SKM-1 treated with dmso at 0.1 percent for 144 hours (cell line): Measurements from ENCODE around the gene ACHE.
"Not testable (repeated sequence)": the region's sequence is repeated elsewhere in the genome, so short reads cannot be mapped to it uniquely, and the experiment has no call there.

Source experiments
- DNase-seq: peaks from one replicate; lab custom pipeline; 2025; ENCODE audit not compliant: unreplicated experiment; lab: John Stamatoyannopoulos, UW

The ACHE gene

DNA sequence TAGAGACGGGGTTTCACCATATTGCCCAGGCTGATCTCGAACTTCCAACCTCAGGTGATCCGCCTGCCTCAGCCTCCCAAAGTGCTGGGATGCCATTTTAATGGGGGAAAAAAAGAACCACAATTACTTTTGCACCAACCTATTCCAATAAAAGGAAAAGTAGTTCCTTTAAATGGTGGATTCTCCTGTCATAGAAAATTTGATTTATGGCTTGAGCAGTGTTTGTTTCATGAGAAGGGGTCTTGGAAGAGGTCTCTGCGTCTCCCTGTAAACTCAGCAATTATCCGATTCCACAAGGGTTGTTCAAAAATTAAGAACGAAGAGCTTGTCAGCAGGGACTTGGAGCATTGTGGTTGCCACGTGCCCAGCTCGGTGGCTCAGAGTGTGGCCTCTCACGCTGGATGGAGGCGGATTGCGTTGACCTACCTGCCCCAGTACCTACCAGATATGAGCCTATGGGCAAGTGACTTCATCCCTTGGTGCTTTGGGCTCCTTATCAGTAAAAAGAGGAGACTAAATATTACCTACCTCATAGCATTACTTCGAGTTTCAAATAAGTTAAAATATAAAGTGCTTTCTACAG lies 31.3 kb downstream of the ACHE start:
- DNase-seq: no peak

DNA sequence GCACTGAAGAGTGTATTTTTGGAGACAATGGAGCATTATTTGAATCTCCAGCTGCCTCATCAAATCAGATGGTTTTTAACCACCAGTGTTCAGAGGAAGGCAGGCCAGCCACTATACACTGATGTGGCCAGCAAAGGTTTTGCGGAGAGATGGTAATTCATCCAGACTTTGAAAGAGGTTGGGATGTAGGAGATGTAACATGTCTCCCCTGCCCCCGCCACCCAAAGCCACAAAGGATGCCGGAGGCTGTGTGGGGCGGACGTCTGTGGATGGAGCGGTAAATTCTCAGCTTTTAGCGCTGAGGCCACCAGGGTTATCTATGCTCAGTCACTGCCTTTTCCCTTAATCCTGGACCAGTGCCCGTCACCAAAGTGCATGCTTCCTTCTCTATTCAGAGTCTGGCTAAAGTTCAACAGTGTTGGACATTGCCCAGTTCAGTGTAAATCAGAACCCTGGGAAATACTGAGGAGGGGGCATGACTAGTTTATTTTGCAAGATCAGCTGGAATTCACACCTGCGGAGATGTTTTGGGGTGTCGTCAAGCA lies 32.2 kb downstream of the ACHE start:
- DNase-seq: no peak

DNA sequence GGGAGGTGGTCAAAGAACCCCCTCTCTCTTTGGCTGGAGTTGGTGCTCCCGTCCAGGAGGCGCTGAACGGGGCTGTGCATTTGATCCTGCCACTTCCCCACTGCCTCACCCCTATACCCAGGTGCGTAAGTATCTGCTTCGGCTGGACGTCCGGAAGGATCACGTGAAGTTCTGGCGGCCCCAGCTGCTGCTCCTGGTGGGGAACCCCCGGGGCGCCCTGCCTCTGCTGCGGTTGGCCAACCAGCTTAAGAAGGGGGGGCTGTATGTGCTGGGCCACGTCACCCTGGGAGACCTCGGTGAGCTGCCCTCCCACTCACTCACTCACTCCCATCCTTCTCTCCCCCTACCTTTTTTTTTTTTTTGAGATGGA lies 34.1 kb downstream of the ACHE start:
- DNase-seq: no peak

DNA sequence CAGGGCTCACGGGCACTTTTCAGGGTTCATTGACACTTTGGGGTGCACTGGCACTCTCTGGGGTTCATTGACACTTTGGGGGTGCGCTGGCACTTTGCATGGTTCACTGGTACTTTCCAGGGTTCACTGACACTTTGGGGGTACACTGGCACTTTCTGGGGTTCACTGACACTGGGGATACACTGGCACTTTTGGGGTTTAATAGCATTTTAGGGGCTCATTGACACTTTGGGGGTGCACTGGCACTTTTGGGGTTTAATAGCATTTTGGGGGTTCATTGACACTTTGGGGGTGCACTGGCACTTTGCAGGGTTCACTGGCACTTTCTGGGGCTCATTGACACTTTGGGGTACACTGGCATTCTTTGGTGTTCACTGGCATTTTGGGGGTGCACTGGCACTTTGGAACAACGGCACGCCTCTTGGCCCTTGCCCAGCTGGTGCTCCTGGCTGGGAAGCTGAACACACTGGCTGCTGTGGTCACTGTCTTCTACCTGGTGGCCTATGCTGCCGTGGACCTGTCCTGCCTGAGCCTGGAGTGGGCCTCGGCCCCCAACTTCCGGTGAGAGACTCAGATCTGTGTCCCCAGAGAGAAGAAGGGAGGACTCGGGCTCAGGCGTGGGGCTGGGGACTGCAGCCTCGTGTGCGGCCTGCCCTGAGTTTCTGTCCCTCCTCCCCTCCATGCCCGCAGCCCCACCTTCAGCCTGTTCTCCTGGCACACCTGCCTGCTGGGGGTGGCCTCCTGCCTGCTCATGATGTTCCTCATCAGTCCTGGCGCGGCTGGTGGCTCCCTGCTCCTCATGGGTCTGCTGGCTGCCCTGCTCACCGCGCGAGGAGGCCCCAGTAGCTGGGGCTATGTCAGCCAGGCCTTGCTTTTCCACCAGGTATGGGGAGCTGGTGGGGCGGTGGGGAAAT lies 34.7 kb downstream of the ACHE start:
- DNase-seq: no peak

DNA sequence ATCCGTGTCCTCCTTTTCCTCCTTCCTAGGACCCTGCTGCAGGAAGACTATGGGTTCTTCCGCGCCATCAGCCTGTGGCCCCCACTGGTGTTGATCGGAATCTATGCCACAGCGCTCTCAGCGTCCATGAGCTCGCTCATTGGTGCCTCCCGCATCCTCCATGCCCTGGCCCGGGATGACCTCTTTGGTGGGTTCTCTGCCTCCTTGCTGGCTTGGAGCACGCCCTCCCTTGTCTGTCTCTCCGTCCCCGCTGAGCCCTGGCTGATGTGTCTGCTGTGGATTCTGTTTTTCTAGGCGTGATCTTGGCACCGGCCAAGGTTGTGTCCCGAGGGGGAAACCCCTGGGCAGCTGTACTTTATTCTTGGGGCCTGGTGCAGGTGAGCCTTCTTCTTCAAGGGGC lies 35.8 kb downstream of the ACHE start:
- DNase-seq: no peak

DNA sequence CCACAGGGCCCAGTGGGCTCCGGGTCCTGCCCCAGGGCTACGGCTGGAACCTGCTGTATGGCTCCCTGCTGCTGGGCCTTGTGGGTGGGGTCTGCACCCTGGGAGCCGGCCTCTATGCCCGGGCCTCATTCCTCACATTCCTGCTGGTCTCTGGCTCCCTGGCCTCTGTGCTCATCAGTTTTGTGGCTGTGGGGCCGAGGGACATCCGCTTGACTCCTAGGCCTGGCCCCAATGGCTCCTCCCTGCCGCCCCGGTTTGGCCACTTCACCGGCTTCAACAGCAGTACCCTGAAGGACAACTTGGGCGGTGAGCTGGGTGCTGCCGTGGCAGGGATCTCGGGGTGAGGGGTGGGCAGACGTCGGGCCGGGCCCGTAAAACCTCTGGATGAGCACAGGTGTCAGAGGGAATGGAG lies 38.8 kb downstream of the ACHE start:
- DNase-seq: no peak

DNA sequence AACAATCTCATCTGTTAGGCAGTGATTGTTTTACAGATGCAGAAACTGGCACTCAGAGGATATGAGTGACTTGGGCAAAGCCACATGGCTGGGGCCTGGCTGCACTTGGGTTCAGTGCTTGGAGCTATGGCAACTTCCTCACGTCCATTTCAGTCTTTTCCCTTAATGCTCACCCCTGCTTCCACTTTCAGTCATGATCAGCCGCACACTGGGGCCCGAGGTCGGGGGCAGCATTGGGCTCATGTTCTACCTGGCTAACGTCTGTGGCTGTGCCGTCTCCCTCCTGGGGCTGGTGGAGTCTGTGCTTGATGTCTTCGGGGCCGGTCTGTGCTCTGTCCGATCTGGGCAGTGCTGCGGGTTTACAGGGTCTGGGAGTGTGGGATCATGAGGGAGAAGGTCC lies 40.2 kb downstream of the ACHE start:
- no peak for DNase-seq

DNA sequence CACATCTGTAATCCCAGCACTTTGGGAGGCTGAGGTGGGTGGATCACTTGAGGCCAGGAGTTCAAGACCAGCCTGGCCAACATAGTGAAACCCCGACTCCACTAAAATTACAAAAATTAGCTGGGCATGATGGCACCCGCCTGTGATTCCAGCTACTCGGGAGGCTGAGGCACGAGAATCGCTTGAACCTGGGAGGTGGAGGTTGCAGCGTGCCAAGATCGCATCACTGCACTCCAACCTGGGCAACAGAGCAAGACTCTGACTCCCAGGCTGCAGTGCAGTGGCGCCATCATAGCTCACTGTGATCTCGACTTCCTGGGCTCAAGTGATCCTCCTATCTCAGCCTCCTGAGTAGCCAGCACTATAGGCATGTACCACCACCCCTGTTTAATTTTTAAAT lies 40.8 kb downstream of the ACHE start:
- not testable (repeated sequence) for DNase-seq

DNA sequence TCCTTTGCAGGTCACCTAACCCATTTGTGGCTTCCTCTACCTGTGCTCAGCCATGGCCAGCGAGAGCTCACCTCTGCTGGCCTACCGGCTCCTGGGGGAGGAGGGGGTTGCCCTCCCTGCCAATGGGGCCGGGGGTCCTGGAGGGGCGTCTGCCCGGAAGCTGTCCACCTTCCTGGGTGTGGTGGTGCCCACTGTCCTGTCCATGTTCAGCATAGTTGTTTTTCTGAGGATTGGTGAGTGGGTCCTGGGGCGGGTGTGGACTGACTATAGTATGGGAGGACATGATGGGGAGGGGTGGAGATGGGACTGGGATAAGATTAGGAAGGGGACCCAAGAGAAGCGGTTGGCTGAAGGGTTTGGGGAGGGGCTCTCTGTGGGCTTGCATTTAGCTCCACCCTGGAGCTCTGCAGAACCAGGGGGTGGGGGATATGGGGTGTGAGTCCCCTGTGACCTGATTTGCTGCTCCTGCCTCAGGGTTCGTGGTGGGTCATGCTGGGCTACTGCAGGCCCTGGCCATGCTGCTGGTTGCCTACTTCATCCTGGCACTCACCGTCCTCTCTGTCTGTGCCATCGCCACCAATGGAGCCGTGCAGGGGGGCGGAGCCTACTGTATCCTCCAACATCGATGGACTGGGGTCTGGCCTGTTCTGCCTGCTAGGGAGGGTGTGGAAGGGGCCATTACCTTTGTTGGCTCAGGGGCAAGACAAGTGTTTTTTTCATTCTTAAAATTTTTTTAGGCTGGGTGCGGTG lies 41.4 kb downstream of the ACHE start:
- DNase-seq: no peak

DNA sequence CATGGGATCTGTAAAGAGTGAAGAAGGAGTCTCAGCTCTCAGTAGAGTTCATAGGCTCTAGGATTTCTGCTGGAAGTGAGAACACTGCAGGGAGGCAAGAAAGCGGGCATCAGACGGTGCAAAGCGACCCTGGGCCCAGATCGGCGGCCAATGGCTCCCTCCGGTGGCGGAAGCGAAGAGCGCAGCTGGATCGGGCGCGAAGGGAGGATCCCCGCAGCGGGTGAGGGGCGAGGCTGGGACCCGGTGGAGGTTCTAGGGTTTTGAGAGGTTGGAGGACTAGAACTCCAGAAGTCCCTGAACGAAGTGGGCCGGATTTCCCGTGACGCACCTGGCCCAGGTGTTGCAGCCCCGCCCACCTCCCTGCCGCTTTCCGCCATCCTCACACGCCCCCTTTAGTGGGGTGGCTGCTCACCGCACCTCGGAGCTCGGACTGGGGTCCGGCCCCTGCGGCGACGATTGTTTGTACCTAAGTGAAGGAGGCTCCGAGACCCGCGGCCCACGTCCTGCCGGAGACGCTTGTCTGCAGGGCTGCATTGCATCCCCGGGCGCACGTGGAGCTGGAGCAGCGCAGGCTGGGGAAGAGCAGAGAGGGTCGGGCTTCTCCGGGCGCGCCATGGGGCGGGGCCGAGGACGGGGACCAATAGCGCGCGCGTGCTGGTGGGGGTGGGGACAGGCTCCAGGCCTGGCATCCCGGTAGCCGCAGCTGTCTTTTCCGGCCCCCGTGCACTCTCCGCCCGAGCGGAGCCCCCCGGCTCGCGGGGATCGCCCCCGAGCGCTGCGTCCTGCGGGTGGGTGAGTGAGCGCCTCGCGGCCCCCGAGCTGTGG lies 43.4 kb downstream of the ACHE start, which contains the start of gene SLC12A9:
Gene SLC12A9 (plus strand): TSS at position 666 of the 825 bp plus-strand sequence. CDS start 1,485 bp downstream, outside the sequence.
- peak; percentile 85 for DNase-seq

DNA sequence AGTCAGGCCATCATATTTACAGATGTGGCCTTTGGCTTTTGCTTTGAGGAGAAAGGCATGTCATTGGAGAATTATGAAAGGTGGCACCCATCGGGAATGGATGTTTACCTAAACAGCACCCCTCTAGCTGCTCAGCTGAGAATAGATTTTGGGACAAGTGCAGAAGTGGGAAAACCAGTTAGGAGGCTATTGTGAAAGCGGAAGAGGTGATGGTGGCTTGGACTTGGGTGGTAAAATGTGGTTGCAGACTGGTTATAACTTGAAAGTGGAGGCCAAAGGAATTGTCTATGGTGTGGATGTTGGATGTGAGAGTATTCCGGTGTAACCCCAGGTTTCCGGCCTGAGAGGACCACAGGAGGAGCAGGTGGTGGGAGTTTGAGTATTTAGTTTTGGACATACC lies 48.3 kb downstream of the ACHE start:
- no peak for DNase-seq

DNA sequence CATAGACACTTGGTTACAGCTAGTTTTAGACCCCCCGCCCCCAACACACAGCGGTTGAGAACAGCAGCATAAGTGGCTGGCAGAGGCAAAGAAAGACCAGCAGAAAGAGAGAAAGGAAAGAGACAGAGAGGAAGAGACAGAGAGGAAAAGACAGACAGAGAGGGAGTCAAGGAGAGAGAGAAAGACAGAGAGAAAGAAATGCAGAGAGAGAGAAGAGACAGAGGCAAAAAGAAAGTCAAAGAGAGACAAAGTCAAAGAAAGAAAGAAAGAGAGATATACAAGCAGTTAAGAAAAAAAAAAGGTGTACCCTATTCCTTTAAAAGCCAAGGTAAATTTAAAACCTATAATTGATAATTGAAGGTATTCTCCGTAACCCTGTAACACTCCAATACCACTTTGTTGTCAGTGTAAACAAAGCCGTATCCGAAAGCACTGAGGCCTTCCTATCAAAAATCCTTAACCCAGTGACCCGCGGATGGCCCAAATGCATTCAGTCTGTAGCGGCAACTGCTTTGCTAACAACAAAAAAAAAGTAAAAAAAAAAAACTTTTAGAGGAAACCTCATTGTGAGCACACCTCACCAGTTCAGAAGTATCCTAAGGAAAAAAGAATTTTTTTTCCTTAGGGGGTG lies 55.1 kb downstream of the ACHE start:
- no peak for DNase-seq
